Mammary epithelial cell (primary cell): Measurements from ENCODE around the gene MAP3K2.

ENCODE experiments used
- EZH2 ChIP-seq: IDR thresholded peaks from 2 replicates; pipeline ENCODE4 v1.6.1; 2012; ENCODE audit warnings: low read length, inconsistent platforms, borderline replicate concordance
- TF ChIP-seq, protein P1 (sequence below), 2 donors: IDR thresholded peaks in 1 of 2; conservative IDR thresholded peaks in 1 of 2; 2 replicates each; pipeline ENCODE4 v1.5.1; 2011 to 2012; ENCODE audit warnings: inconsistent platforms in 2 of 2, low read length in 2 of 2, mild to moderate bottlenecking in 2 of 2, control low read depth in 1 of 2, low read depth in 1 of 2; ENCODE audit not compliant: insufficient read depth in 1 of 2; ENCODE audit errors: extremely low read depth in 1 of 2

DNA sequence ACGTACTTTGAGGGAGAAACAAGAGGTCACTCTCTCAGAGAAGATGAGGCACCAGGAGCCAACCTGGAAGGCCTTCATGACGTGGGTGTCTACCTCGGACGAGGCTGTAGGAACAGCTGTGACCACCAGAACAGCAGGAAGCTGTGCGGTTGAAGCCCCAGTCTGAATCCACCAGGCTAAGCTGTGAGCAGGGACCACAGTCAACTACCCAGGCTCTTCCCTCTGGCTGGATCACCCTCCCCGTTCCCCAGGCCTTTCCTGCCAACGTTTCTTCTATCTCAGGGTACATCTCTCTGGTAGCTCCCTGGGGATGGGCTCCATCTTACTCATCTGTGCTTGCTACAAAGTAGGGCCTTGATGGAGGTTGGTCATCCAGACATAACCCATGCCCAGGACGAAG lies 130.9 kb downstream of the MAP3K2 start:
- TF ChIP-seq, protein P1, sequence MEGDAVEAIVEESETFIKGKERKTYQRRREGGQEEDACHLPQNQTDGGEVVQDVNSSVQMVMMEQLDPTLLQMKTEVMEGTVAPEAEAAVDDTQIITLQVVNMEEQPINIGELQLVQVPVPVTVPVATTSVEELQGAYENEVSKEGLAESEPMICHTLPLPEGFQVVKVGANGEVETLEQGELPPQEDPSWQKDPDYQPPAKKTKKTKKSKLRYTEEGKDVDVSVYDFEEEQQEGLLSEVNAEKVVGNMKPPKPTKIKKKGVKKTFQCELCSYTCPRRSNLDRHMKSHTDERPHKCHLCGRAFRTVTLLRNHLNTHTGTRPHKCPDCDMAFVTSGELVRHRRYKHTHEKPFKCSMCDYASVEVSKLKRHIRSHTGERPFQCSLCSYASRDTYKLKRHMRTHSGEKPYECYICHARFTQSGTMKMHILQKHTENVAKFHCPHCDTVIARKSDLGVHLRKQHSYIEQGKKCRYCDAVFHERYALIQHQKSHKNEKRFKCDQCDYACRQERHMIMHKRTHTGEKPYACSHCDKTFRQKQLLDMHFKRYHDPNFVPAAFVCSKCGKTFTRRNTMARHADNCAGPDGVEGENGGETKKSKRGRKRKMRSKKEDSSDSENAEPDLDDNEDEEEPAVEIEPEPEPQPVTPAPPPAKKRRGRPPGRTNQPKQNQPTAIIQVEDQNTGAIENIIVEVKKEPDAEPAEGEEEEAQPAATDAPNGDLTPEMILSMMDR (conservative IDR thresholded peaks at IDR 0.05 in 1 of 2, IDR thresholded peaks at IDR 0.05 in 1 of 2; ENCODE audit: extremely low read depth in 1 of 2, insufficient read depth in 1 of 2, low read depth in 1 of 2, low read length in 2 of 2), result no peak
- TF ChIP-seq EZH2, result no peak
